ENCODE results near the gene NUP188. TPM values are rescaled to one million over a fixed set of nuclear protein-coding genes. Genes with fewer than 3 reads are reported as not detected.

The NUP188 gene
- polyA plus RNA-seq (2011; rRNA removed): 34.9 and 49.2 TPM in 2 replicates
- polyA minus RNA-seq (2011; rRNA and poly(A)+ RNA removed): 83.1 and 96.7 TPM in 2 replicates

GRCh38 chr9:128947527-128948301, at the start of gene NUP188, which contains the start of gene DOLK:
TSS of gene NUP188 (plus strand) at chr9:128947699. CDS start at chr9:128947720, 21 bp downstream.
TSS of gene DOLK (minus strand) at chr9:128947603. CDS start at chr9:128947303, 300 bp downstream.
- TF ChIP-seq CTCF (IDR thresholded peaks at IDR 0.05; ENCODE audit: insufficient read depth, low read depth, low read length): no peak
- POLR2A ChIA-PET: interaction anchor here (0.6 kb wide), 1 partner anchor 223 kb away, joined by 3 read pairs; no protein-coding TSS in a partner anchor
- DNase-seq (ENCODE audit: low read depth): peak; percentile 26
- CTCF ChIA-PET: interaction anchor here (1.4 kb wide), 1 partner anchor 60 kb away, joined by 4 read pairs; no protein-coding TSS in a partner anchor
- Histone ChIP-seq H3K36me3 (ENCODE audit: control insufficient read depth, insufficient read depth, low read length) (no peaks in the 10 kb centered on the region), H3K4me3 (ENCODE audit: low read depth, low read length) (peak within 1 kb of the TSS; percentile 82), H3K27me3 (ENCODE audit: control insufficient read depth, insufficient read depth, low read length) (no peaks in the 10 kb centered on the region)

GRCh38 chr9:128898382-128898781, 49.1 kb upstream of the NUP188 start:
- Histone ChIP-seq H3K4me3 (ENCODE audit: low read depth, low read length) (no peak overlapping the region), H3K36me3 (ENCODE audit: control insufficient read depth, insufficient read depth, low read length) (peaks cover 15% of the 10 kb centered on the region), H3K27me3 (ENCODE audit: control insufficient read depth, insufficient read depth, low read length) (no peaks in the 10 kb centered on the region)
- ChIA-PET CTCF (no interaction called here), POLR2A (no interaction called here)
- no peak for DNase-seq (ENCODE audit: low read depth)
- no peak for TF ChIP-seq CTCF (IDR thresholded peaks at IDR 0.05; ENCODE audit: insufficient read depth, low read depth, low read length)

- CTCF ChIA-PET: no interaction called here
Observed at GRCh38 chr9:128898845-128899565, 48.5 kb upstream of the NUP188 start.

GRCh38 chr9:128899566-128900322, 47.8 kb upstream of the NUP188 start:
- CTCF ChIA-PET: interaction anchor here (0.9 to 1.4 kb wide), 2 partner anchors 22 to 36 kb away, joined by 3 read pairs; no protein-coding TSS in a partner anchor
- H3K36me3 ChIP-seq (ENCODE audit: control insufficient read depth, insufficient read depth, low read length): peaks cover 15% of the 10 kb centered on the region
- DNase-seq (ENCODE audit: low read depth): no peak
- POLR2A ChIA-PET: no interaction called here
- H3K27me3 ChIP-seq (ENCODE audit: control insufficient read depth, insufficient read depth, low read length): no peaks in the 10 kb centered on the region
- TF ChIP-seq CTCF (IDR thresholded peaks at IDR 0.05; ENCODE audit: insufficient read depth, low read depth, low read length): no peak
- no peak overlapping the region for H3K4me3 ChIP-seq (ENCODE audit: low read depth, low read length)

More at GRCh38 chr9:128898845-128899565, 48.5 kb upstream of the NUP188 start:
- Histone ChIP-seq H3K27me3 (ENCODE audit: control insufficient read depth, insufficient read depth, low read length) (no peaks in the 10 kb centered on the region), H3K4me3 (ENCODE audit: low read depth, low read length) (no peak overlapping the region), H3K36me3 (ENCODE audit: control insufficient read depth, insufficient read depth, low read length) (peaks cover 15% of the 10 kb centered on the region)
- DNase-seq (ENCODE audit: low read depth): no peak
- TF ChIP-seq CTCF (IDR thresholded peaks at IDR 0.05; ENCODE audit: insufficient read depth, low read depth, low read length): no peak
- POLR2A ChIA-PET: no interaction called here

Measured in BJ (cell line).